HepG2 (cell line): Measurements from ENCODE around the gene ETFRF1. TPM values are rescaled to one million over a fixed set of nuclear protein-coding genes. Genes with fewer than 3 reads are reported as not detected.

Experiments
- ATAC-seq: fragments of 200-7000 bp; cut with Tn5 transposase; 3 replicates; pipeline ENCODE4 v1.9.1; 2020; ENCODE audit warnings: mild to moderate bottlenecking, moderate library complexity
- BruUV-seq: library from RNA; stranded (reverse); fragments of 400-500 nt; replicated peaks from 2 replicates; lab custom pipeline; 2021; lab: Mats Ljungman, UMichigan
- CTCF ChIA-PET: fragments of 300-600 bp; formaldehyde crosslinking; extraction: SDS; loops from one replicate; lab custom pipeline; 2021; ENCODE audit warnings: low total read pairs, inconsistent platforms, low intra/inter-chr PET ratio; lab: Yijun Ruan, JAX
- POLR2A ChIA-PET: fragments of 350-600 bp; sonication (Branson Sonifier 250); formaldehyde crosslinking; loops from one replicate; lab custom pipeline; 2020; ENCODE audit warnings: antibody characterized with exemption, inconsistent platforms; lab: Yijun Ruan, JAX
- DNase-seq: peaks from one replicate; pipeline ENCODE4 v3.0.0-alpha.2; 2015; ENCODE audit warnings: low spot score
- FAIRE-seq: peaks from 3 replicates; lab custom pipeline; 2011; peaks lifted over from hg19 to GRCh38; lab: Jason Lieb, UNC
- H2AFZ ChIP-seq: one replicate; pipeline ENCODE4 v1.6.1; 2011; ENCODE audit warnings: low read length, inconsistent platforms
- H3K27ac ChIP-seq: fragments of 300-600 bp; 3 replicates; pipeline ENCODE4 v1.8.0; 2011; ENCODE audit warnings: mixed run types, mild to moderate bottlenecking, mixed read lengths, low read length, inconsistent platforms; ENCODE audit not compliant: insufficient read depth; ENCODE audit errors: extremely low read length
- H3K27me3 ChIP-seq, 2 experiments: fragments of 200-600 bp in 1 of 2; 2 replicates in 1 of 2; 3 replicates in 1 of 2; pipeline versions ENCODE4 v1.6.0 to v1.8.0; 2011; ENCODE audit warnings: low read length in 2 of 2, mild to moderate bottlenecking in 2 of 2, moderate library complexity in 2 of 2, inconsistent platforms in 1 of 2; ENCODE audit not compliant: insufficient read depth in 2 of 2, control insufficient read depth in 1 of 2
- H3K36me3 ChIP-seq, 2 experiments: fragments of 200-600 bp in 1 of 2; replicated peaks in 1 of 2; 2 replicates in 1 of 2; 3 replicates in 1 of 2; pipeline versions ENCODE4 v1.5.1 to v1.8.0; 2011; ENCODE audit warnings: low read length in 2 of 2, inconsistent platforms in 1 of 2; ENCODE audit not compliant: insufficient read depth in 2 of 2, control insufficient read depth in 1 of 2
- H3K4me1 ChIP-seq: 2 replicates; pipeline ENCODE4 v1.5.1; 2012; ENCODE audit warnings: low read length, inconsistent platforms; ENCODE audit not compliant: insufficient read depth
- H3K4me2 ChIP-seq: 2 replicates; pipeline ENCODE4 v1.6.0; 2011; ENCODE audit warnings: low read depth, low read length, inconsistent platforms
- H3K4me3 ChIP-seq, 3 experiments: fragments of 200-600 bp in 1 of 3; sonication (generic), shearing (Covaris generic) in 1 of 3; replicated peaks in 1 of 3; 2 replicates each; pipeline ENCODE4 v1.5.1; 2011 to 2016; ENCODE audit warnings: low read length in 3 of 3, inconsistent platforms in 2 of 3, low read depth in 2 of 3, mild to moderate bottlenecking in 2 of 3, control low read depth in 1 of 3, mixed read lengths in 1 of 3; ENCODE audit not compliant: insufficient read depth in 1 of 3
- H3K79me2 ChIP-seq: one replicate; pipeline ENCODE4 v1.6.1; 2011; ENCODE audit warnings: low read length, inconsistent platforms; ENCODE audit not compliant: insufficient read depth
- H3K9ac ChIP-seq: 2 replicates; pipeline ENCODE4 v1.6.0; 2011; ENCODE audit warnings: mild to moderate bottlenecking, low read depth, low read length, inconsistent platforms; ENCODE audit not compliant: insufficient read depth
- H3K9me3 ChIP-seq: 2 replicates; pipeline ENCODE4 v1.5.1; 2012; ENCODE audit warnings: mild to moderate bottlenecking, low read length
- H4K20me1 ChIP-seq: 2 replicates; pipeline ENCODE4 v1.6.0; 2011; ENCODE audit warnings: inconsistent platforms, mild to moderate bottlenecking, low read length, moderate library complexity; ENCODE audit not compliant: insufficient read depth
- ATF7 ChIP-seq, 2 experiments: fragments of 450-650 bp in 1 of 2; sonication (generic) in 1 of 2; formaldehyde crosslinking in 1 of 2; IDR thresholded peaks; 2 replicates each; pipeline versions ENCODE4 v1.4.0 to v1.6.1; 2016 to 2020; ENCODE audit warnings: antibody characterized with exemption in 1 of 2, mild to moderate bottlenecking in 1 of 2, missing genetic modification reagents in 1 of 2
- BRF2 ChIP-seq: sonication (generic); formaldehyde crosslinking; IDR thresholded peaks from 2 replicates; pipeline ENCODE4 v1.8.1; 2022; ENCODE audit warnings: mild to moderate bottlenecking, missing genetic modification reagents
- KMT2A ChIP-seq: sonication (generic); formaldehyde crosslinking; IDR thresholded peaks from 2 replicates; pipeline ENCODE4 v1.4.0; 2020; ENCODE audit warnings: missing genetic modification reagents
- MAFG ChIP-seq: sonication (generic); formaldehyde crosslinking; IDR thresholded peaks from 2 replicates; pipeline ENCODE4 v1.5.1; 2020; ENCODE audit warnings: mild to moderate bottlenecking, missing genetic modification reagents
- MIER2 ChIP-seq: IDR thresholded peaks from 2 replicates; pipeline ENCODE4 v1.6.1; 2016; ENCODE audit warnings: missing biosample characterization, missing genetic modification reagents
- NFKB2 ChIP-seq: sonication (generic); formaldehyde crosslinking; IDR thresholded peaks from 2 replicates; pipeline ENCODE4 v1.4.0; 2020; ENCODE audit warnings: missing genetic modification reagents, borderline replicate concordance
- STAT5B ChIP-seq: sonication (generic); formaldehyde crosslinking; IDR thresholded peaks from 2 replicates; pipeline ENCODE4 v1.4.0; 2020; ENCODE audit warnings: missing genetic modification reagents
- TOPORS ChIP-seq: sonication (generic); formaldehyde crosslinking; IDR thresholded peaks from 2 replicates; pipeline ENCODE4 v1.8.0; 2023; ENCODE audit warnings: mild to moderate bottlenecking, missing genetic modification reagents
- ZBTB42 ChIP-seq: sonication (generic); formaldehyde crosslinking; IDR thresholded peaks from 2 replicates; pipeline ENCODE4 v1.5.0; 2020; ENCODE audit warnings: mild to moderate bottlenecking, missing genetic modification reagents
- ZNF33A ChIP-seq: sonication (generic); formaldehyde crosslinking; IDR thresholded peaks from 2 replicates; pipeline ENCODE4 v1.5.1; 2020; ENCODE audit warnings: missing genetic modification reagents, mild to moderate bottlenecking, moderate library complexity, borderline replicate concordance
- ZNF501 ChIP-seq: sonication (generic); formaldehyde crosslinking; IDR thresholded peaks from 2 replicates; pipeline ENCODE4 v1.5.1; 2020; ENCODE audit warnings: mild to moderate bottlenecking, moderate library complexity, missing genetic modification reagents
- ZNF773 ChIP-seq: sonication (generic); formaldehyde crosslinking; IDR thresholded peaks from 2 replicates; pipeline ENCODE4 v1.4.0; 2020; ENCODE audit warnings: missing genetic modification reagents, borderline replicate concordance
- WGBS: methylation state at CpG from one replicate; pipeline ENCODE4 v1.1.6; 2017; ENCODE audit warnings: low lambda C conversion rate; 5-methylcytosine and 5-hydroxymethylcytosine counted together
- in situ Hi-C: cut with HindIII; loops from 2 replicates; pipeline ENCODE4 v1.10.0; 2017; ENCODE audit warnings: low pct_unique_long_range_greater_than_20kb; ENCODE audit not compliant: extremely low pct_ligation_motif_present
- intact Hi-C: fragments of 100-400 bp; cut with micrococcal nuclease; formaldehyde crosslinking; loops from one replicate; pipeline ENCODE4 v1.10.0; 2022; ENCODE audit not compliant: unreplicated experiment
- polyA plus RNA-seq, 8 experiments: library from polyadenylated mRNA; depleted of rRNA in 3 of 8; stranded (reverse) in 7 of 8; unstranded in 1 of 8; fragments of >200 nt; fragmentation: Illumina TruSeq in 4 of 8; extraction: Trizol in 4 of 8; gene quantifications; 2 replicates each; pipeline versions ENCODE4 v1.2.1 to v1.2.3, GENCODE V29; 2011 to 2016; ENCODE audit warnings: low read depth in 4 of 8, missing spikeins in 1 of 8, mixed read lengths in 1 of 8; ENCODE audit not compliant: insufficient read depth in 1 of 8
- total RNA-seq, 5 experiments: library from RNA; depleted of rRNA; stranded (reverse); fragments of >200 nt; fragmentation: Illumina TruSeq; extraction: Trizol; gene quantifications; 2 replicates each; pipeline ENCODE4 v1.2.3, GENCODE V29; 2016; ENCODE audit warnings: low read depth in 1 of 5

ETFRF1 gene
- total and polyA plus RNA-seq, 2 of the 13 experiments (the other 11 are each of a cell fraction or from before 2014, with no cell fraction given) = 6.8 to 7.0 TPM

GRCh38 chr12:25194214-25194613, 823 bp upstream of the ETFRF1 start:
- intact Hi-C loops (no loop called here), in situ Hi-C loops (no loop called here)
- H3K27me3 ChIP-seq = no peaks in the 10 kb centered on the region
- no peak for TF ChIP-seq STAT5B (CRISPR knock-in tag)
- no peak for TF ChIP-seq ATF7 (IDR thresholded peaks at IDR 0.05)
- TF ChIP-seq ATF7 (CRISPR knock-in tag; IDR thresholded peaks at IDR 0.05) = no peak
- TF ChIP-seq MIER2 (CRISPR knock-in tag) = no peak
- no peak for TF ChIP-seq KMT2A (CRISPR knock-in tag)
- no peak for TF ChIP-seq ZNF501 (CRISPR knock-in tag)
- TF ChIP-seq ZNF33A (CRISPR knock-in tag) = no peak
- no peak for TF ChIP-seq MAFG (CRISPR knock-in tag)
- TF ChIP-seq NFKB2 (CRISPR knock-in tag) = no peak
- H4K20me1 ChIP-seq = no peaks in the 10 kb centered on the region
- CTCF ChIA-PET = no interaction called here
- H2AFZ ChIP-seq = no peak overlapping the region
- peak overlapping the region; percentile 48 to 81 (median 61); a peak in 3 of 6 replicates for H3K4me3 ChIP-seq
- ATAC-seq = no peak
- no TSS peak for BruUV-seq
- no peaks in the 10 kb centered on the region for H3K36me3 ChIP-seq
- H3K4me1 ChIP-seq = peaks cover 20% of the 10 kb centered on the region
- POLR2A ChIA-PET = interaction anchor here (1.0 kb wide), 1 partner anchor 39 kb away, joined by 3 read pairs; no protein-coding TSS in a partner anchor
- H3K27ac ChIP-seq = peak overlapping the region; percentile 51
- peak overlapping the region; percentile 99 for H3K4me2 ChIP-seq
- FAIRE-seq = no peak
- peak overlapping the region; percentile 66; the same call in 1 of the 2 replicates for H3K9ac ChIP-seq
- no peak for DNase-seq
- H3K9me3 ChIP-seq = no peaks in the 10 kb centered on the region
- WGBS = 24% methylated on average over 1 of the region's 1 CpG
- H3K79me2 ChIP-seq = no peaks in the 10 kb centered on the region

- Histone ChIP-seq H4K20me1 (no peaks in the 10 kb centered on the region), H3K4me1 (peaks cover 20% of the 10 kb centered on the region), H3K4me3 (peak overlapping the region; percentile 48 to 81 (median 61)), H3K36me3 (no peaks in the 10 kb centered on the region), H3K9ac (peak overlapping the region; percentile 66), H3K27ac (peak overlapping the region; percentile 51), H2AFZ (no peak overlapping the region), H3K27me3 (no peaks in the 10 kb centered on the region), H3K4me2 (peak overlapping the region; percentile 99), H3K79me2 (no peaks in the 10 kb centered on the region), H3K9me3 (no peaks in the 10 kb centered on the region)
- in situ Hi-C loops (no loop called here), intact Hi-C loops (loop anchor here (1.0 to 5.0 kb wide), 2 partner anchors 56 to 1203 kb away; partner anchors contain the start of gene KRAS)
- DNase-seq (no peak), FAIRE-seq (no peak), ATAC-seq (peak; percentile 41)
- TF ChIP-seq ZNF773 (CRISPR knock-in tag) (no peak), TOPORS (0 out of 2 replicates have a peak, but pooled peaks have one; percentile 11), ZBTB42 (CRISPR knock-in tag) (0 out of 2 replicates have a peak, but pooled peaks have one; percentile 28), BRF2 (CRISPR knock-in tag) (0 out of 2 replicates have a peak, but pooled peaks have one; percentile 13)
- WGBS = 9% methylated on average over 11 of the region's 11 CpGs
- CTCF ChIA-PET = no interaction called here
- POLR2A ChIA-PET = interaction anchor here (0.5 to 1.0 kb wide), 6 partner anchors 10 to 242 kb away, joined by 3 to 7 read pairs (median 4); partner anchors contain the start of gene KRAS
- BruUV-seq = no TSS peak
Observed at GRCh38 chr12:25194722-25195055, 348 bp upstream of the ETFRF1 start.
